Measurements from ENCODE around the gene DST. TPM values are rescaled to one million over a fixed set of nuclear protein-coding genes. Genes with fewer than 3 reads are reported as not detected.

DST gene
- total RNA-seq, 1 experiment from 2014 or later, result 91.9 TPM

- no CpG with 5 or more reads among the region's 1 CpG for WGBS (ENCODE audit: extremely low coverage, insufficient read length, low lambda C conversion rate)
- H3K4me1 ChIP-seq (ENCODE audit: insufficient read depth, low read length), result no peaks in the 10 kb centered on the region
- no peaks in the 10 kb centered on the region for H3K9me3 ChIP-seq (ENCODE audit: control insufficient read depth, low read depth, low read length)
- H3K27me3 ChIP-seq (ENCODE audit: insufficient read depth, low read length), result no peaks in the 10 kb centered on the region
- no peak overlapping the region for H4K5ac ChIP-seq (ENCODE audit: insufficient read length, low read depth, low read length)
- no peak overlapping the region for H3K4me2 ChIP-seq (ENCODE audit: insufficient read depth, insufficient read length, low read length)
- no peak overlapping the region for H2AK5ac ChIP-seq (ENCODE audit: insufficient read length, low read length)
- Mint-ChIP-seq H3K36me3 (ENCODE audit: insufficient read depth in 1 of 3, low read depth in 3 of 3) (peaks cover 40 to 78% (median 67%) of the 10 kb centered on the region in 3 experiments), H3K4me3 (no peak overlapping the region), H3K27ac (peak overlapping the region in 2 of 3 experiments; percentile 9 to 15; a peak in 2 of 7 replicates), H3K27me3 (ENCODE audit: low read depth) (no peaks in the 10 kb centered on the region), H3K4me1 (no peaks in the 10 kb centered on the region), H3K9me3 (peaks cover 0 to 6% of the 10 kb centered on the region in 2 experiments; a peak in 2 of 5 replicates)
- TF ChIP-seq, protein P1, sequence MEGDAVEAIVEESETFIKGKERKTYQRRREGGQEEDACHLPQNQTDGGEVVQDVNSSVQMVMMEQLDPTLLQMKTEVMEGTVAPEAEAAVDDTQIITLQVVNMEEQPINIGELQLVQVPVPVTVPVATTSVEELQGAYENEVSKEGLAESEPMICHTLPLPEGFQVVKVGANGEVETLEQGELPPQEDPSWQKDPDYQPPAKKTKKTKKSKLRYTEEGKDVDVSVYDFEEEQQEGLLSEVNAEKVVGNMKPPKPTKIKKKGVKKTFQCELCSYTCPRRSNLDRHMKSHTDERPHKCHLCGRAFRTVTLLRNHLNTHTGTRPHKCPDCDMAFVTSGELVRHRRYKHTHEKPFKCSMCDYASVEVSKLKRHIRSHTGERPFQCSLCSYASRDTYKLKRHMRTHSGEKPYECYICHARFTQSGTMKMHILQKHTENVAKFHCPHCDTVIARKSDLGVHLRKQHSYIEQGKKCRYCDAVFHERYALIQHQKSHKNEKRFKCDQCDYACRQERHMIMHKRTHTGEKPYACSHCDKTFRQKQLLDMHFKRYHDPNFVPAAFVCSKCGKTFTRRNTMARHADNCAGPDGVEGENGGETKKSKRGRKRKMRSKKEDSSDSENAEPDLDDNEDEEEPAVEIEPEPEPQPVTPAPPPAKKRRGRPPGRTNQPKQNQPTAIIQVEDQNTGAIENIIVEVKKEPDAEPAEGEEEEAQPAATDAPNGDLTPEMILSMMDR (conservative IDR thresholded peaks at IDR 0.05), result no peak
- no peaks in the 10 kb centered on the region for H3K23me2 ChIP-seq (ENCODE audit: insufficient read length, low read depth, low read length, poor library complexity, severe bottlenecking)
- no peaks in the 10 kb centered on the region for H3K79me2 ChIP-seq (ENCODE audit: insufficient read depth, low read length)
- H4K91ac ChIP-seq (ENCODE audit: insufficient read length, low read depth, low read length), result no peak overlapping the region
- H3K14ac ChIP-seq (ENCODE audit: insufficient read depth, low read length), result no peak overlapping the region
- no peak overlapping the region for H2BK15ac ChIP-seq (ENCODE audit: low read depth, low read length)
- H3T11ph ChIP-seq (ENCODE audit: low read length), result no peak overlapping the region
- H4K20me1 ChIP-seq (ENCODE audit: control insufficient read depth, insufficient read depth, insufficient read length), result no peaks in the 10 kb centered on the region
- H2BK12ac ChIP-seq (ENCODE audit: insufficient read length, low read depth, low read length), result no peak overlapping the region
- no peak overlapping the region for H2BK20ac ChIP-seq (ENCODE audit: low read depth, low read length, poor library complexity, severe bottlenecking)
- H2BK5ac ChIP-seq (ENCODE audit: insufficient read length, low read length), result no peak overlapping the region
- H2AFZ ChIP-seq (ENCODE audit: low read length), result no peak overlapping the region
- no peak overlapping the region for H3K9ac ChIP-seq (ENCODE audit: extremely low read depth, insufficient read length, low read length)
- H4K8ac ChIP-seq (replicated peaks; ENCODE audit: insufficient read length, low read depth, low read length), result no peak overlapping the region
- H3K4ac ChIP-seq (ENCODE audit: low read depth, low read length), result no peak overlapping the region
- no peak for DNase-seq
- no peak overlapping the region for H3K56ac ChIP-seq (ENCODE audit: insufficient read length, low read depth, low read length)
- H2BK120ac ChIP-seq (ENCODE audit: low read depth, low read length, poor library complexity, severe bottlenecking), result no peak overlapping the region
- H3K27ac ChIP-seq (ENCODE audit: insufficient read length, low read depth, low read length), result no peak overlapping the region
- H3K18ac ChIP-seq (ENCODE audit: insufficient read length, low read depth, low read length), result no peak overlapping the region
- H3K23ac ChIP-seq (ENCODE audit: insufficient read length, low read depth, low read length), result no peak overlapping the region
- no peaks in the 10 kb centered on the region for H3K79me1 ChIP-seq (ENCODE audit: insufficient read depth, low read depth, low read length, poor library complexity, severe bottlenecking)
Measured at GRCh38 chr6:56478202-56478601, 164.5 kb downstream of the DST start.
